ENCODE measurements around the gene DLG4.
A peak's percentile ranks its signal among the peaks of the same experiment; 100 is the strongest.

Gene DLG4

GRCh38 chr17:7219812-7220592 lies at the start of gene DLG4, which contains the start of gene ACADVL:
DLG4 (minus strand) TSS chr17:7219836.
ACADVL (plus strand) TSS chr17:7219938; CDS start chr17:7219985, 47 bp downstream.
- DNase-seq, result peak; percentile 72

- DNase-seq, result no peak
These were observed 47.1 kb upstream of the DLG4 start for GRCh38 chr17:7266784-7267183.

GRCh38 chr17:7263801-7264078 lies 44.1 kb upstream of the DLG4 start:
- no peak for DNase-seq

GRCh38 chr17:7262935-7263800 lies 43.5 kb upstream of the DLG4 start:
- peak; percentile 55 for DNase-seq

GRCh38 chr17:7262192-7262934 lies 42.7 kb upstream of the DLG4 start, which contains the start of gene CLDN7:
CLDN7 (minus strand) TSS chr17:7262478; CDS start chr17:7262043, 435 bp downstream.
- peak; percentile 95 for DNase-seq

- peak; percentile 43 for DNase-seq
These were observed 41.9 kb upstream of the DLG4 start for GRCh38 chr17:7261379-7262191.

- DNase-seq, result peak; percentile 80
These were observed 41.2 kb upstream of the DLG4 start for GRCh38 chr17:7260651-7261378.

GRCh38 chr17:7260151-7260550 lies 40.5 kb upstream of the DLG4 start:
- DNase-seq, result no peak

- DNase-seq, result no peak
These were observed 39.9 kb upstream of the DLG4 start for GRCh38 chr17:7259555-7259889.

GRCh38 chr17:7258731-7259554 lies 39.3 kb upstream of the DLG4 start:
- DNase-seq, result no peak

- no peak for DNase-seq
These were observed 37.3 kb upstream of the DLG4 start for GRCh38 chr17:7256766-7257456.

- no peak for DNase-seq
These were observed 34.9 kb upstream of the DLG4 start for GRCh38 chr17:7254511-7254910.

- no peak for DNase-seq
These were observed 33.4 kb upstream of the DLG4 start for GRCh38 chr17:7253082-7253481.

- DNase-seq, result peak; percentile 91
These were observed 32.8 kb upstream of the DLG4 start, which contains the start of gene ELP5 for GRCh38 chr17:7252176-7253043. ELP5 (plus strand) TSS chr17:7252215; CDS start chr17:7252551, 336 bp downstream.

- DNase-seq, result peak; percentile 99
These were observed 32.1 kb upstream of the DLG4 start, which contains the start of gene CTDNEP1 for GRCh38 chr17:7251661-7252175. CTDNEP1 (minus strand) TSS chr17:7251734; CDS start chr17:7251296, 438 bp downstream.

- DNase-seq, result no peak
These were observed 31.3 kb upstream of the DLG4 start for GRCh38 chr17:7250695-7251627.

- no peak for DNase-seq
These were observed 30.2 kb upstream of the DLG4 start for GRCh38 chr17:7249830-7250229.

- DNase-seq, result no peak
These were observed 29.6 kb upstream of the DLG4 start for GRCh38 chr17:7249214-7249613.

All from NCI-H146 (cell line).